Transverse colon (tissue), 4 donors: Measurements from ENCODE around the gene DNAJC3.

Experiments used
- EP300 ChIP-seq: sonication (generic); formaldehyde crosslinking; IDR thresholded peaks from one replicate; pipeline ENCODE4 v1.6.1; 2017; ENCODE audit warnings: antibody characterized with exemption, low read depth
- POLR2A ChIP-seq: fragments of 450-650 bp; IDR thresholded peaks from one replicate; pipeline ENCODE4 v1.6.1; 2016; ENCODE audit warnings: antibody characterized with exemption, mild to moderate bottlenecking, moderate library complexity
- POLR2AphosphoS5 ChIP-seq, 3 donors: sonication (generic); formaldehyde crosslinking; IDR thresholded peaks; one replicate each; pipeline ENCODE4 v1.6.1; 2016; ENCODE audit warnings: antibody characterized with exemption in 3 of 3
- TF ChIP-seq, protein P1 (sequence below), 5 experiments: fragments of 200-600 bp in 3 of 5; fragments of 450-650 bp in 2 of 5; sonication (generic) in 3 of 5; IDR thresholded peaks; 1 replicate in 2 of 5; 2 replicates in 3 of 5; pipeline ENCODE4 v1.5.1; 2016 to 2017; ENCODE audit warnings: antibody characterized with exemption in 5 of 5, inconsistent platforms in 3 of 5, mild to moderate bottlenecking in 2 of 5, moderate library complexity in 1 of 5

GRCh38 chr13:95697052-95697680 is 20.2 kb downstream of the DNAJC3 start:
- TF ChIP-seq POLR2A: no peak
- no peak for TF ChIP-seq EP300
- TF ChIP-seq, protein P1, sequence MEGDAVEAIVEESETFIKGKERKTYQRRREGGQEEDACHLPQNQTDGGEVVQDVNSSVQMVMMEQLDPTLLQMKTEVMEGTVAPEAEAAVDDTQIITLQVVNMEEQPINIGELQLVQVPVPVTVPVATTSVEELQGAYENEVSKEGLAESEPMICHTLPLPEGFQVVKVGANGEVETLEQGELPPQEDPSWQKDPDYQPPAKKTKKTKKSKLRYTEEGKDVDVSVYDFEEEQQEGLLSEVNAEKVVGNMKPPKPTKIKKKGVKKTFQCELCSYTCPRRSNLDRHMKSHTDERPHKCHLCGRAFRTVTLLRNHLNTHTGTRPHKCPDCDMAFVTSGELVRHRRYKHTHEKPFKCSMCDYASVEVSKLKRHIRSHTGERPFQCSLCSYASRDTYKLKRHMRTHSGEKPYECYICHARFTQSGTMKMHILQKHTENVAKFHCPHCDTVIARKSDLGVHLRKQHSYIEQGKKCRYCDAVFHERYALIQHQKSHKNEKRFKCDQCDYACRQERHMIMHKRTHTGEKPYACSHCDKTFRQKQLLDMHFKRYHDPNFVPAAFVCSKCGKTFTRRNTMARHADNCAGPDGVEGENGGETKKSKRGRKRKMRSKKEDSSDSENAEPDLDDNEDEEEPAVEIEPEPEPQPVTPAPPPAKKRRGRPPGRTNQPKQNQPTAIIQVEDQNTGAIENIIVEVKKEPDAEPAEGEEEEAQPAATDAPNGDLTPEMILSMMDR (IDR thresholded peaks at IDR 0.05): no peak
- no peak for TF ChIP-seq POLR2AphosphoS5 (IDR thresholded peaks at IDR 0.05)
